GM10248 (cell line): ENCODE results near the gene SLC30A10.
"Not testable (repeated sequence)": the region's sequence is repeated elsewhere in the genome, so short reads cannot be mapped to it uniquely, and the experiment has no call there.

Experiments used
- CTCF ChIA-PET: fragments of 300-600 bp; sonication (Branson Sonifier 250); formaldehyde crosslinking; extraction: SDS; loops from one replicate; lab custom pipeline; 2021; ENCODE audit warnings: antibody characterized with exemption; lab: Yijun Ruan, JAX
- POLR2A ChIA-PET: fragments of 350-650 bp; sonication (Branson Sonifier 250); formaldehyde crosslinking; extraction: SDS; loops from one replicate; lab custom pipeline; 2020; ENCODE audit warnings: antibody characterized with exemption; lab: Yijun Ruan, JAX
- DNase-seq: peaks from one replicate; pipeline ENCODE4 v3.0.0; 2012; ENCODE audit errors: extremely low spot score
- CTCF ChIP-seq: IDR thresholded peaks from 2 replicates; pipeline ENCODE4 v1.5.1; 2012; ENCODE audit warnings: mild to moderate bottlenecking, low read depth; ENCODE audit errors: extremely low read depth, missing control alignments, control extremely low read depth

SLC30A10 gene

GRCh38 chr1:219913005-219913770 lies 15.2 kb downstream of the SLC30A10 start:
- no peak for DNase-seq
- no peak for TF ChIP-seq CTCF
- POLR2A ChIA-PET = no interaction called here
- CTCF ChIA-PET = interaction anchor here (1.6 to 1.7 kb wide), 2 partner anchors 9 to 14 kb away, joined by 3 to 4 read pairs; no protein-coding TSS in a partner anchor

- CTCF ChIA-PET = no interaction called here
- DNase-seq = no peak
- no peak for TF ChIP-seq CTCF
- POLR2A ChIA-PET = no interaction called here
These were observed 17.6 kb downstream of the SLC30A10 start for GRCh38 chr1:219910716-219911115.

GRCh38 chr1:219909476-219909875 lies 18.9 kb downstream of the SLC30A10 start:
- DNase-seq = no peak
- ChIA-PET POLR2A (no interaction called here), CTCF (no interaction called here)
- no peak for TF ChIP-seq CTCF

- ChIA-PET CTCF (no interaction called here), POLR2A (no interaction called here)
- TF ChIP-seq CTCF = no peak
- no peak for DNase-seq
These were observed 20.2 kb downstream of the SLC30A10 start for GRCh38 chr1:219908170-219908569.

- no peak for TF ChIP-seq CTCF
- CTCF ChIA-PET = no interaction called here
- POLR2A ChIA-PET = no interaction called here
- DNase-seq = no peak
These were observed 20.6 kb downstream of the SLC30A10 start for GRCh38 chr1:219907772-219908070.

GRCh38 chr1:219906924-219907771 lies 21.2 kb downstream of the SLC30A10 start:
- POLR2A ChIA-PET = no interaction called here
- TF ChIP-seq CTCF = no peak
- CTCF ChIA-PET = no interaction called here
- DNase-seq = no peak

GRCh38 chr1:219906565-219906923 lies 21.8 kb downstream of the SLC30A10 start:
- CTCF ChIA-PET, POLR2A ChIA-PET, DNase-seq: not testable (repeated sequence)
